Esophagus squamous epithelium (tissue), 5 donors: ENCODE results near the gene RIMS4. TPM values are rescaled to one million over a fixed set of nuclear protein-coding genes. Genes with fewer than 3 reads are reported as not detected.

ENCODE experiments used
- DNase-seq: peaks from one replicate; lab custom pipeline; 2025; lab: John Stamatoyannopoulos, UW
- H3K27ac ChIP-seq, 4 donors: fragments of 200-600 bp; sonication (generic); one replicate each; pipeline ENCODE4 v1.5.1; 2016 to 2019; ENCODE audit warnings: mild to moderate bottlenecking in 1 of 4
- H3K27me3 ChIP-seq, 4 donors: fragments of 200-600 bp; sonication (generic); 1 replicate in 3 of 4; 2 replicates in 1 of 4; pipeline versions ENCODE4 v1.5.1 to v1.6.0; 2017 to 2021; ENCODE audit warnings: antibody characterized with exemption in 1 of 4
- H3K36me3 ChIP-seq, 3 donors: fragments of 200-600 bp; sonication (generic); one replicate each; pipeline ENCODE4 v1.5.1; 2016 to 2019
- H3K4me1 ChIP-seq, 3 donors: fragments of 200-600 bp; sonication (generic); one replicate each; pipeline ENCODE4 v1.5.1; 2017 to 2019
- H3K4me3 ChIP-seq, 4 donors: fragments of 200-600 bp; sonication (generic); 1 replicate in 3 of 4; 2 replicates in 1 of 4; pipeline ENCODE4 v1.5.1; 2016 to 2019; ENCODE audit warnings: mild to moderate bottlenecking in 2 of 4, moderate library complexity in 1 of 4
- H3K9me3 ChIP-seq, 3 donors: fragments of 200-600 bp; sonication (generic); one replicate each; pipeline ENCODE4 v1.5.1; 2016 to 2019
- POLR2A ChIP-seq, 4 donors: fragments of 450-650 bp; IDR thresholded peaks; one replicate each; pipeline ENCODE4 v1.6.1; 2017; ENCODE audit warnings: antibody characterized with exemption in 4 of 4, mild to moderate bottlenecking in 4 of 4, moderate library complexity in 3 of 4
- WGBS, 2 donors: methylation state at CpG; one replicate each; pipeline ENCODE4 v1.1.5; 2018; 5-methylcytosine and 5-hydroxymethylcytosine counted together
- intact Hi-C: fragments of 100-400 bp; cut with DNase I; formaldehyde crosslinking; loops from one replicate; pipeline ENCODE4 v1.15.0; 2022
- total RNA-seq, 4 donors: library from RNA; depleted of rRNA; stranded (reverse); fragments of >200 nt; gene quantifications; one replicate each; pipeline ENCODE4 v1.1.0, GENCODE V29; 2016
- TF ChIP-seq, protein P1 (sequence below), 6 experiments: fragments of 450-650 bp in 4 of 6; fragments of 200-600 bp in 2 of 6; sonication (generic) in 2 of 6; IDR thresholded peaks; one replicate each; pipeline ENCODE4 v1.5.1; 2016 to 2019; ENCODE audit warnings: antibody characterized with exemption in 6 of 6, mild to moderate bottlenecking in 4 of 6, moderate library complexity in 4 of 6
- donor health status: DM: yes; HTN: yes; CAD: no.

RIMS4 gene
- total RNA-seq, 4 donors from 2014 or later, result 0.32 to 1.7 TPM; not detected in 2

DNA sequence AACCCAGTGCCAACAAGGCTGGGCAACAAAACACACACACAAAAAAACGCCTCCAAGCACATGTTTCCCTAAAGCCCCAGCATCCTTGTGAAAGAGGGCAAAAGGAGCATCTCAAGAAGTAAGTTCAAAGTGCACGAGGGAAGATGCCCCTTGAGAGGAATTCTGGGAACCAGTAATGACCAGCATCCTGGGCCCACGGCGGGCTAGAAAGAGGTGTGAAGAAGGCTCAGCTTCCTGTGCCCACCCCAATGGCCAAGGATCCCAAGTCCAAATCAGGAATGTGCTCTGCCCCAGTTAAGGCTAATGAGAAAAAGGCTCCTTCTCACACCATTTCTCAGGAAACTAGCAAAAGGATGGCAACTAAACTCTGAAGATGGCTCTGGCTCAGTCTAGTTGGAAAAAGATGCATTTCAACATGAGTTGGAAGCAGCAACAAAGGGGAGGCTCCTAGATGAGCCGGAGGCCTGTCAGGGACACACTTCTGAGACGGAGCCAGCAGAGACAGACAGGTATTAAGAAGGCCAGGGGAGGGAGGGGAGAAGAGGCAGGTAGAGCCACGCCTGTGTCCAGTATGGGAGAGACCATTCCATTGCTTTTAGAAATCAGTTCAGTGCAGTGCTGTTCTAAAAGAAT lies 3.2 kb downstream of the RIMS4 start:
- intact Hi-C loops, result no loop called here
- Histone ChIP-seq H3K4me1 (peaks cover 0 to 12% (median 3%) of the 10 kb centered on the region in 3 donors), H3K27ac (no peak overlapping the region), H3K9me3 (peaks cover 0 to 11% (median 8%) of the 10 kb centered on the region in 3 donors), H3K4me3 (no peak overlapping the region), H3K27me3 (peaks cover 8 to 98% (median 12%) of the 10 kb centered on the region in 4 donors), H3K36me3 (no peaks in the 10 kb centered on the region)
- WGBS, 2 donors, result 56 to 59% methylated on average over 6 to 7 of the region's 7 CpGs
- DNase-seq, result no peak
- TF ChIP-seq, protein P1, sequence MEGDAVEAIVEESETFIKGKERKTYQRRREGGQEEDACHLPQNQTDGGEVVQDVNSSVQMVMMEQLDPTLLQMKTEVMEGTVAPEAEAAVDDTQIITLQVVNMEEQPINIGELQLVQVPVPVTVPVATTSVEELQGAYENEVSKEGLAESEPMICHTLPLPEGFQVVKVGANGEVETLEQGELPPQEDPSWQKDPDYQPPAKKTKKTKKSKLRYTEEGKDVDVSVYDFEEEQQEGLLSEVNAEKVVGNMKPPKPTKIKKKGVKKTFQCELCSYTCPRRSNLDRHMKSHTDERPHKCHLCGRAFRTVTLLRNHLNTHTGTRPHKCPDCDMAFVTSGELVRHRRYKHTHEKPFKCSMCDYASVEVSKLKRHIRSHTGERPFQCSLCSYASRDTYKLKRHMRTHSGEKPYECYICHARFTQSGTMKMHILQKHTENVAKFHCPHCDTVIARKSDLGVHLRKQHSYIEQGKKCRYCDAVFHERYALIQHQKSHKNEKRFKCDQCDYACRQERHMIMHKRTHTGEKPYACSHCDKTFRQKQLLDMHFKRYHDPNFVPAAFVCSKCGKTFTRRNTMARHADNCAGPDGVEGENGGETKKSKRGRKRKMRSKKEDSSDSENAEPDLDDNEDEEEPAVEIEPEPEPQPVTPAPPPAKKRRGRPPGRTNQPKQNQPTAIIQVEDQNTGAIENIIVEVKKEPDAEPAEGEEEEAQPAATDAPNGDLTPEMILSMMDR (IDR thresholded peaks at IDR 0.05), result no peak
- no peak for TF ChIP-seq POLR2A (IDR thresholded peaks at IDR 0.05)

DNA sequence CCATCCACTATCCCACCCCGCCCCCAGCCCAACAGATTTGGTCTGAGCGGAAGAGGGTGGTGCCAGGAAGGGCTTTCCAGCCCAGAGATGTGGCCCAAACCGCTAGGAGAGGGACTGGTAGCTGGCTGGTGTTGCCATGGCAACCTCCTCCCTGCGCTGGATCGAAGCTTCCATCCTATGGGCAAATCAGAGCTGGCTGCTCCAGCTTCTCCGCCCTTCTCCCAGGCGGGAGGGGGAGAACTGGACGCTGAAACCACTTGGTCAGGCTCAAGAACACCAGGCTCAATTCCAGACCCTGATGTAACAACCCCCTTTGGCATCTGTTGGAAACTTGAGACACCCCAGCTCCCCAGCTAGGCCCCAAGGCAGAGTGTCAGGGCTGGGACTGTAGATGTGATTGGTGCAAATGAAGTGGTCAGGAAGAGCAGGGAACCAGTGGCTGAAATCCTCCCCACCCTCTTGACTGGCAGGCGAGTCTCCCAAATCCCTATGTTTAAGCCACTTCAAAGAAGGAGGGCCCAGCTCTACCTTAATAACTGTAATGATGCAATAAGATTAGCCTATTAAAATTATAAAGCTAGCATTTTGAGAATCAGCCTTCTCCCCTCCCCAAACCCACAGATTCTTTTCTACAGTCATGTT lies 4.2 kb downstream of the RIMS4 start:
- Histone ChIP-seq H3K27me3 (peaks cover 8 to 90% (median 12%) of the 10 kb centered on the region in 4 donors), H3K4me3 (no peak overlapping the region), H3K36me3 (no peaks in the 10 kb centered on the region), H3K9me3 (no peaks in the 10 kb centered on the region), H3K4me1 (peaks cover 0 to 12% (median 3%) of the 10 kb centered on the region in 3 donors), H3K27ac (no peak overlapping the region)
- intact Hi-C loops, result no loop called here
- no peak for DNase-seq
- TF ChIP-seq POLR2A (IDR thresholded peaks at IDR 0.05), result no peak
- TF ChIP-seq, protein P1 (IDR thresholded peaks at IDR 0.05), result no peak
- 9 to 21% methylated on average over 2 to 3 of the region's 9 CpGs for WGBS, 2 donors

DNA sequence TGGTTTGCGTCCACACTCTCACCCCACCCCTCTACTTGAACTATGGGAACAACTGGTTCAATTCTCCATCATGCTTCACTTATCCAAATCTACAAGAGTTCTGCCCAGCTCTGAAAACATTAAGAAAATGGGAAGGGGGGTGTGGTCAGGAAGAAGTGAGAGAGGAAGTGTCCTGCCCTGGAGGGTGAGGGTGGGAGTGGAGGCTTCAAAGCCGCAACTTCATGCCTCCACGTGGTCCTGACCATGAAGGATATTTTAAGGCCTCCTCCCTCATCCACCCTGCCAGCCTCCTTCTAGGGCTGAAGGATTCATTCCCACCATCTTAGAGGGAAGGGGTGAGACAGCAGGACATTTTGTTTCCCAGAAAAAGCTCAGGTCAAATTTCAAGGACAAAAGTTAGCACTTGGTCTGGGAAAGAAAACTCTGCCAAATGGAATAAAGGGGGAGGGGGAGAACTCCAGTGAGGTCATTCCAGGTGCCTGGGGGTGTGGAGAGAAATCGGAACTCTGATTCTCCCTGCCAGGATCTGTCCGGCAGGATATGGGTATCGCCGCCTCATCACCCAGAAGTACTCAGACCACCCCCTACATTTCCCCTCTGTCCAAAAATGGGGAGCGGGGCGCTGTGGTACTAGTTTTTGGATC lies 4.9 kb downstream of the RIMS4 start:
- peaks cover 0 to 7% (median 0%) of the 10 kb centered on the region in 3 donors for H3K4me1 ChIP-seq
- TF ChIP-seq, protein P1 (IDR thresholded peaks at IDR 0.05), result no peak
- no peak for TF ChIP-seq POLR2A (IDR thresholded peaks at IDR 0.05)
- H3K27me3 ChIP-seq, result peaks cover 8 to 84% (median 10%) of the 10 kb centered on the region in 4 donors
- 41 to 59% methylated on average over 7 of the region's 9 CpGs for WGBS, 2 donors
- DNase-seq, result no peak
- H3K9me3 ChIP-seq, result no peaks in the 10 kb centered on the region
- no peak overlapping the region for H3K4me3 ChIP-seq
- H3K36me3 ChIP-seq, result no peaks in the 10 kb centered on the region
- H3K27ac ChIP-seq, result no peak overlapping the region
- intact Hi-C loops, result no loop called here

DNA sequence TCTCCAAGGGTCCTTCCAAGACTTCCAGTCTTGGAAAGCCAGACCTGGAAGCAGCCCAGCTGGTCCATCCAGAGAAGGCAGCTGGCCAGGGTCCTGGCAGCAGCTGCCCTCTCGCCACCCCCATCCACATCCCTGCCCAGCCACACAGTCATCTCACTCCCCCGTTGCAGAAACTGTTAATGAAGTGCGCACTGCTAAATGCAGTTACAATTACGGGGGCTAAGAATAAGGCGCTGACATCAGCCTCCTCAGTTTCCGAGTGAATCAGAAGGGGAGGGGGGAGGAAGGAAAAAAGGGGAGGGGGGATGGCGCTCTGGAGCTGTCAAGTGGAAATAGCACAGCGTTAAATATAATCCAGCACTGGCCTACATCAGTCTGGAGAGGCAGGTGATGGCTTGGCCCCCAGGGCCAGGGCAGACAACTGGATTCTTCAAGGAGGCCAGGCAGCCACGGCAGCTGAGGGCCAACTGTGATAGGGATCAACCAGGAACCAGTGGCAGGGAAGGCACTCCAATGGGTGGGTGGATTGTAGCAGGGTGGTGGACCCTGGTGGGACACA lies 6.9 kb downstream of the RIMS4 start:
- peaks cover 0 to 69% (median 0%) of the 10 kb centered on the region in 4 donors for H3K27me3 ChIP-seq
- H3K36me3 ChIP-seq, result no peaks in the 10 kb centered on the region
- 9 to 29% methylated on average over 7 to 8 of the region's 9 CpGs for WGBS, 2 donors
- TF ChIP-seq, protein P1 (IDR thresholded peaks at IDR 0.05), result no peak
- TF ChIP-seq POLR2A (IDR thresholded peaks at IDR 0.05), result no peak
- H3K4me3 ChIP-seq, result no peak overlapping the region
- H3K4me1 ChIP-seq, result no peaks in the 10 kb centered on the region
- no peaks in the 10 kb centered on the region for H3K9me3 ChIP-seq
- intact Hi-C loops, result no loop called here
- DNase-seq, result no peak
- no peak overlapping the region for H3K27ac ChIP-seq
